Tibial nerve (tissue), 4 donors: Measurements from ENCODE around the gene MPV17.

Source experiments
- EP300 ChIP-seq, 2 donors: sonication (generic); formaldehyde crosslinking; IDR thresholded peaks; one replicate each; pipeline ENCODE4 v1.6.1; 2017; ENCODE audit warnings: antibody characterized with exemption in 2 of 2, mild to moderate bottlenecking in 1 of 2
- POLR2A ChIP-seq, 2 donors: fragments of 450-650 bp; IDR thresholded peaks; one replicate each; pipeline ENCODE4 v1.6.1; 2017; ENCODE audit warnings: antibody characterized with exemption in 2 of 2, mild to moderate bottlenecking in 2 of 2, moderate library complexity in 2 of 2
- TF ChIP-seq, protein P1 (sequence below), 5 experiments: fragments of 200-600 bp in 3 of 5; fragments of 450-650 bp in 2 of 5; sonication (generic) in 3 of 5; IDR thresholded peaks; one replicate each; pipeline ENCODE4 v1.5.1; 2016 to 2019; ENCODE audit warnings: antibody characterized with exemption in 5 of 5, mild to moderate bottlenecking in 3 of 5, moderate library complexity in 2 of 5

DNA sequence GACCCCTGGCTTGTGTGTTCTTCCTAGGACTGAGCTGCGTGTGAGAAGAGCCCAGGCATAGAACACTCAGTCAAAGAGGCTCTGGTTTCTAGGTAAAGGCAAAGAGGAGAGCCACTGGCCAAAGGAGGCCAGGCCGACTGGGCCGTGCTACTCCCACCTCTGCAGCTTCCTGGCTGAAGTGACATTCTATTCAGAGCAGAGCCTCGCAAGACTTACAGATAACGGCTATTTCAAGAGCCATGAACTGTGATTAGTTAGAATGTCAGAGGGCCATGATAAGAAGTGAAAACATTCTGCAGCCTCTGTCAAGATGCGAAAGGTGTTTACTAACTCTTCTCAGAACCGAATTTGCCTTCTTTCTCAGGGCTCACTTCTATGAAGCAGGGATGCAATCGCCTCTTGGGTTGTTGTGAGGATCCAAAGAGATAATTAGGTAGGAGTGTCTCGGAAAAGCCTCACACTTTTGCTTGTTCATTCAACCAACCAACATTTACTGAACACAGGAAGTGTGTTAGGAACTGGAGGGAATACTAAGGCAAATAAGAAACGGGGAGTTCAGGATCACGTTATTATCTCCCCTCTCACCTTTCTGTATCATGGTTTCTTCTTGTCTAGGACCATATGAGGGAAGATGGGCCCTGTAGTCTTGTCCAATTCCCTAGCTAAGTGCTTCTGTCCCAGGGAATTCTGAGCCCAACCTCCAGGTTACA lies 51.1 kb downstream of the MPV17 start:
- TF ChIP-seq, protein P1, sequence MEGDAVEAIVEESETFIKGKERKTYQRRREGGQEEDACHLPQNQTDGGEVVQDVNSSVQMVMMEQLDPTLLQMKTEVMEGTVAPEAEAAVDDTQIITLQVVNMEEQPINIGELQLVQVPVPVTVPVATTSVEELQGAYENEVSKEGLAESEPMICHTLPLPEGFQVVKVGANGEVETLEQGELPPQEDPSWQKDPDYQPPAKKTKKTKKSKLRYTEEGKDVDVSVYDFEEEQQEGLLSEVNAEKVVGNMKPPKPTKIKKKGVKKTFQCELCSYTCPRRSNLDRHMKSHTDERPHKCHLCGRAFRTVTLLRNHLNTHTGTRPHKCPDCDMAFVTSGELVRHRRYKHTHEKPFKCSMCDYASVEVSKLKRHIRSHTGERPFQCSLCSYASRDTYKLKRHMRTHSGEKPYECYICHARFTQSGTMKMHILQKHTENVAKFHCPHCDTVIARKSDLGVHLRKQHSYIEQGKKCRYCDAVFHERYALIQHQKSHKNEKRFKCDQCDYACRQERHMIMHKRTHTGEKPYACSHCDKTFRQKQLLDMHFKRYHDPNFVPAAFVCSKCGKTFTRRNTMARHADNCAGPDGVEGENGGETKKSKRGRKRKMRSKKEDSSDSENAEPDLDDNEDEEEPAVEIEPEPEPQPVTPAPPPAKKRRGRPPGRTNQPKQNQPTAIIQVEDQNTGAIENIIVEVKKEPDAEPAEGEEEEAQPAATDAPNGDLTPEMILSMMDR (IDR thresholded peaks at IDR 0.05) = no peak
- no peak for TF ChIP-seq POLR2A (IDR thresholded peaks at IDR 0.05)
- no peak for TF ChIP-seq EP300 (IDR thresholded peaks at IDR 0.05)
